NCI-H510A treated with DMSO at 0.1 percent for 48 hours (cell line): ENCODE results near the gene NWD2.
"Not testable (repeated sequence)": the region's sequence is repeated elsewhere in the genome, so short reads cannot be mapped to it uniquely, and the experiment has no call there.

Experiments
- DNase-seq: peaks from one replicate; lab custom pipeline; 2025; lab: John Stamatoyannopoulos, UW

The NWD2 gene

GRCh38 chr4:37467223-37467622 lies 222.7 kb downstream of the NWD2 start:
- DNase-seq: no peak

GRCh38 chr4:37467824-37468223 lies 223.3 kb downstream of the NWD2 start:
- no peak for DNase-seq

GRCh38 chr4:37469286-37469685 lies 224.7 kb downstream of the NWD2 start:
- DNase-seq: no peak

GRCh38 chr4:37470245-37470644 lies 225.7 kb downstream of the NWD2 start:
- no peak for DNase-seq

- DNase-seq: no peak
These were observed 226.6 kb downstream of the NWD2 start for GRCh38 chr4:37471093-37471492.

GRCh38 chr4:37471971-37472370 lies 227.4 kb downstream of the NWD2 start:
- DNase-seq: no peak

GRCh38 chr4:37473807-37474206 lies 229.3 kb downstream of the NWD2 start:
- DNase-seq: no peak

- no peak for DNase-seq
These were observed 230.5 kb downstream of the NWD2 start for GRCh38 chr4:37475087-37475486.

GRCh38 chr4:37475776-37476175 lies 231.2 kb downstream of the NWD2 start:
- DNase-seq: no peak

- no peak for DNase-seq
These were observed 231.7 kb downstream of the NWD2 start for GRCh38 chr4:37476256-37476655.

GRCh38 chr4:37476691-37477090 lies 232.1 kb downstream of the NWD2 start:
- DNase-seq: no peak

GRCh38 chr4:37477126-37477525 lies 232.6 kb downstream of the NWD2 start:
- no peak for DNase-seq

- DNase-seq: no peak
These were observed 233.6 kb downstream of the NWD2 start for GRCh38 chr4:37478151-37478550.

GRCh38 chr4:37480509-37480908 lies 236.0 kb downstream of the NWD2 start:
- DNase-seq: no peak

GRCh38 chr4:37481547-37482122 lies 237.1 kb downstream of the NWD2 start:
- no peak for DNase-seq

- no peak for DNase-seq
These were observed 237.8 kb downstream of the NWD2 start for GRCh38 chr4:37482236-37482913.

- DNase-seq: no peak
These were observed 239.1 kb downstream of the NWD2 start for GRCh38 chr4:37483610-37484009.

- DNase-seq: no peak
These were observed 241.6 kb downstream of the NWD2 start for GRCh38 chr4:37486166-37486565.

- DNase-seq: no peak
These were observed 243.1 kb downstream of the NWD2 start for GRCh38 chr4:37487668-37488067.

- DNase-seq: no peak
These were observed 245.2 kb downstream of the NWD2 start for GRCh38 chr4:37489697-37490096.

- DNase-seq: no peak
These were observed 246.1 kb downstream of the NWD2 start for GRCh38 chr4:37490391-37491347.

GRCh38 chr4:37495353-37495752 lies 250.8 kb downstream of the NWD2 start:
- DNase-seq: not testable (repeated sequence)
